Measurements from ENCODE around the gene TFR2. TPM values are rescaled to one million over a fixed set of nuclear protein-coding genes. Genes with fewer than 3 reads are reported as not detected.
A peak's percentile ranks its signal among the peaks of the same experiment; 100 is the strongest.

Gene TFR2
- total and polyA plus RNA-seq, 12 donors = 0.20 to 0.58 (median 0.49) TPM; not detected in 7

DNA sequence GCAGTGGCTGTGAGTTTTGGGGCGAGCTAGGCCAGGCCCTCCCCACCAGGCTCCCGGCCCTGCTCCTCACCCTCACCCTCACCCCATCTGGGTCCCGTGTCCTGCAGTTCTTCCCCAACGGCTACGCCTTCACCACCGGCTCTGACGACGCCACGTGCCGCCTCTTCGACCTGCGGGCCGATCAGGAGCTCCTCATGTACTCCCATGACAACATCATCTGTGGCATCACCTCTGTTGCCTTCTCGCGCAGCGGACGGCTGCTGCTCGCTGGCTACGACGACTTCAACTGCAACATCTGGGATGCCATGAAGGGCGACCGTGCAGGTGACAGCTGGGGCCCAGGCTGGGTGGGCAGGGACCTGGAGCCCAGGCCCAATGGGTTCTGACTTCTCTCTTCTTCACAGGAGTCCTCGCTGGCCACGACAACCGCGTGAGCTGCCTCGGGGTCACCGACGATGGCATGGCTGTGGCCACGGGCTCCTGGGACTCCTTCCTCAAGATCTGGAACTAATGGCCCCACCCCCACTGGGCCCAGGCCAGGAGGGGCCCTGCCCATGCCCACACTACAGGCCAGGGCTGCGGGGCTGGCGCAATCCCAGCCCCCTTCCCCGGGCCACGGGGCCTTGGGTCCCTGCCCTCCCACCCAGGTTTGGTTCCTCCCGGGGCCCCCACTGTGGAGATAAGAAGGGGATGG, 37.1 kb upstream of the TFR2 start:
- H3K9me3 ChIP-seq = no peaks in the 10 kb centered on the region
- peak overlapping the region in 2 of 10 donors; percentile 26 to 51 for H3K27ac ChIP-seq
- H3K27me3 ChIP-seq = no peaks in the 10 kb centered on the region
- TF ChIP-seq, protein P1, sequence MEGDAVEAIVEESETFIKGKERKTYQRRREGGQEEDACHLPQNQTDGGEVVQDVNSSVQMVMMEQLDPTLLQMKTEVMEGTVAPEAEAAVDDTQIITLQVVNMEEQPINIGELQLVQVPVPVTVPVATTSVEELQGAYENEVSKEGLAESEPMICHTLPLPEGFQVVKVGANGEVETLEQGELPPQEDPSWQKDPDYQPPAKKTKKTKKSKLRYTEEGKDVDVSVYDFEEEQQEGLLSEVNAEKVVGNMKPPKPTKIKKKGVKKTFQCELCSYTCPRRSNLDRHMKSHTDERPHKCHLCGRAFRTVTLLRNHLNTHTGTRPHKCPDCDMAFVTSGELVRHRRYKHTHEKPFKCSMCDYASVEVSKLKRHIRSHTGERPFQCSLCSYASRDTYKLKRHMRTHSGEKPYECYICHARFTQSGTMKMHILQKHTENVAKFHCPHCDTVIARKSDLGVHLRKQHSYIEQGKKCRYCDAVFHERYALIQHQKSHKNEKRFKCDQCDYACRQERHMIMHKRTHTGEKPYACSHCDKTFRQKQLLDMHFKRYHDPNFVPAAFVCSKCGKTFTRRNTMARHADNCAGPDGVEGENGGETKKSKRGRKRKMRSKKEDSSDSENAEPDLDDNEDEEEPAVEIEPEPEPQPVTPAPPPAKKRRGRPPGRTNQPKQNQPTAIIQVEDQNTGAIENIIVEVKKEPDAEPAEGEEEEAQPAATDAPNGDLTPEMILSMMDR (IDR thresholded peaks at IDR 0.05) = no peak
- no peak for ATAC-seq
- intact Hi-C loops (cut with DNase I) = loop anchor here in 3 of 10 donors (5.0 to 10.0 kb wide), 3 partner anchors 66 to 246 kb away; partner anchors contain the start of genes MOSPD3 (in 1 of the 3) and TSC22D4 (in 1 of the 3)
- H3K4me1 ChIP-seq = peaks cover 0 to 49% (median 23%) of the 10 kb centered on the region in 9 donors
- no peak for DNase-seq
- H3K36me3 ChIP-seq = peaks cover 0 to 73% (median 48%) of the 10 kb centered on the region in 9 donors
- H3K4me3 ChIP-seq = no peak overlapping the region
- 72 to 73% methylated on average over 34 to 35 of the region's 35 CpGs for WGBS, 2 donors

DNA sequence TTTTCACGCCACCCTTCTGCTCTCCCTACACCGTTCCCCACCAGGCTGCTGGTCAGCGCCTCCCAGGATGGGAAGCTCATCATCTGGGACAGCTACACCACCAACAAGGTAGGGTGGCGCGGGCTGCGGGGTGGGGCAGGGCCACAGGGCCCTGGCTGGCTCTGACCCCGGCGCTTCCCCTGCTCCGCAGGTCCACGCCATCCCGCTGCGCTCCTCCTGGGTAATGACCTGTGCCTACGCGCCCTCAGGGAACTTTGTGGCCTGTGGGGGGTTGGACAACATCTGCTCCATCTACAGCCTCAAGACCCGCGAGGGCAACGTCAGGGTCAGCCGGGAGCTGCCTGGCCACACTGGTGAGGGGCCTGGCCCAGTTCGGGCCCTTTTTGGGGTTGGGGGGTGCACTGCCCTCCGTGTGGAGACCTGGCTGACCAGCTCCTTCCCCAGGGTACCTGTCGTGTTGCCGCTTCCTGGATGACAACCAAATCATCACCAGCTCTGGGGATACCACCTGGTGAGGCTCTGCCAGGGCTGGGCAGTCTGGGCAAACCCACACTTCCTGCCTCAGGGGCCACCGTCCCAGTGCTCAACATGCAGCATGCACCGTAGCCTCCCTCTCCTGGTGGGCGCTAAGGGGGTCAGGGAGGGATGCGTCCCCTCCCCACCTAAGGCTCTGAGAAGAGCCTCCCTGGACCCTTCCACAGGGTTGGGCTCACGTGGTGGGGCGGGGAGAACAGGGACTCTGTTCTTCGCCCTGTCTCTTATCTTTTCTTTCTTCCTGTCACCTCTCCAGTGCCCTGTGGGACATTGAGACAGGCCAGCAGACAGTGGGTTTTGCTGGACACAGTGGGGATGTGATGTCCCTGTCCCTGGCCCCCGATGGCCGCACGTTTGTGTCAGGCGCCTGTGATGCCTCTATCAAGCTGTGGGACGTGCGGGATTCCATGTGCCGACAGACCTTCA, 36.2 kb upstream of the TFR2 start:
- intact Hi-C loops (cut with DNase I) = loop anchor here in 3 of 10 donors (5.0 to 10.0 kb wide), 3 partner anchors 65 to 245 kb away; partner anchors contain the start of genes MOSPD3 (in 1 of the 3) and TSC22D4 (in 1 of the 3)
- DNase-seq (no peak), ATAC-seq (no peak)
- peaks cover 0 to 65% (median 39%) of the 10 kb centered on the region in 9 donors for H3K36me3 ChIP-seq
- H3K4me3 ChIP-seq = no peak overlapping the region
- WGBS, 2 donors = 83 to 87% methylated on average over 36 of the region's 36 CpGs
- peaks cover 0 to 54% (median 23%) of the 10 kb centered on the region in 9 donors for H3K4me1 ChIP-seq
- H3K27ac ChIP-seq = peak overlapping the region in 3 of 10 donors; percentile 34 to 97 (median 41)
- TF ChIP-seq, protein P1 (IDR thresholded peaks at IDR 0.05) = no peak
- H3K27me3 ChIP-seq = no peaks in the 10 kb centered on the region
- H3K9me3 ChIP-seq = no peaks in the 10 kb centered on the region

DNA sequence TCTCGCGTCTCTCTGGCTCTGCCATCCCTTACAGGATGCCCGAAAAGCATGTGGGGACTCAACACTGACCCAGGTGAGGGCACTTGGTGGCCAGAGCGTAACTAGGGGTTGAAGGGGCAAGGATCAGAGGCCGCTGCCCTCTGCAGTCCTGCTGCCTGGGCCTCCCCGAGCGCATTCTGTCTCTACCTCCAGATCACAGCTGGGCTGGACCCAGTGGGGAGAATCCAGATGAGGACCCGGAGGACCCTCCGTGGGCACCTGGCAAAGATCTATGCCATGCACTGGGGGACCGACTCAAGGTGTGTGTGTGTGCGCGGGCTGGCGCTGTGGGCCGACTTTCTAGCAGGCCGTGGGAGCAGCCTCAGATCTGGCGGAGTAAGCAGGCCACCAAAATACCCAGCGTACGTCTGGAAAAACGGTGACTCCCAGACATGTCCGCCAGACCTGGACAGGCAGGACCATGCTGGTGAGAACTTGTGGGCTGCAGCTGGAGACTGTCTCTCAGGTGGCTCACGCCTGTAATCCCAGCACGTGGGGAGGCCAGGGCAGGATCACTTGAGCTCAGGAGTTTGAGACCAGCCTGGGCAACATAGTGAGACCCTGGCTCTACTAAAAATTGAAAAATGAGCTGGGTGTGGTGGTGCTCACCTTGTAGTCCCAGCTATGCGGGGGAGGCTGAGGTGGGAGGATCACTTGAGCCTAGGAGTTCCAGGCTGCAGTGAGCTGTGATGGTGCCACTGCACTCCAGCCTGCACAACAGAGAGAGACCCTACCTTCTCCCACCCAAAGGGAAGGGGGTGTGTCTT, 35.4 kb upstream of the TFR2 start:
- Histone ChIP-seq H3K27ac (peak overlapping the region; percentile 78 to 100 (median 98)), H3K4me3 (peak overlapping the region in 9 of 10 donors; percentile 95 to 99 (median 96)), H3K27me3 (no peaks in the 10 kb centered on the region), H3K4me1 (peaks cover 0 to 55% (median 23%) of the 10 kb centered on the region in 9 donors), H3K9me3 (no peaks in the 10 kb centered on the region), H3K36me3 (peaks cover 0 to 56% (median 30%) of the 10 kb centered on the region in 9 donors)
- 79 to 83% methylated on average over 21 to 23 of the region's 23 CpGs for WGBS, 2 donors
- DNase-seq = no peak
- no peak for ATAC-seq
- TF ChIP-seq, protein P1 (IDR thresholded peaks at IDR 0.05) = no peak
- intact Hi-C loops (cut with DNase I) = loop anchor here in 3 of 10 donors (5.0 to 10.0 kb wide), 3 partner anchors 64 to 244 kb away; partner anchors contain the start of genes MOSPD3 (in 1 of the 3) and TSC22D4 (in 1 of the 3)

Measured in heart right ventricle (tissue), 16 donors.